Mesodermal cell (in vitro differentiated cells): ENCODE results near the gene RTN1.

Experiments
- H3K27ac ChIP-seq: 2 replicates; pipeline ENCODE4 v1.7.0; 2013; ENCODE audit warnings: mild to moderate bottlenecking, low read depth, low read length, moderate library complexity; ENCODE audit not compliant: severe bottlenecking
- H3K36me3 ChIP-seq: 2 replicates; pipeline ENCODE4 v1.7.1; 2013; ENCODE audit warnings: mild to moderate bottlenecking, low read length, moderate library complexity; ENCODE audit not compliant: control insufficient read depth, insufficient read depth
- H3K4me1 ChIP-seq: one replicate; pipeline ENCODE4 v1.7.1; 2013; ENCODE audit warnings: mild to moderate bottlenecking, low read length; ENCODE audit not compliant: insufficient read depth, control insufficient read depth, poor library complexity, severe bottlenecking
- H3K4me3 ChIP-seq: 2 replicates; pipeline ENCODE4 v1.7.0; 2013; ENCODE audit warnings: low read length, control low read depth, mild to moderate bottlenecking; ENCODE audit not compliant: insufficient read depth, poor library complexity, severe bottlenecking; ENCODE audit errors: extremely low read depth
- H3K9me3 ChIP-seq: 2 replicates; pipeline ENCODE4 v1.7.1; 2013; ENCODE audit warnings: mild to moderate bottlenecking, low read length, moderate library complexity; ENCODE audit not compliant: control insufficient read depth
- WGBS, 2 experiments: methylation state at CpG; one replicate each; pipeline ENCODE4 v1.1.5; 2013; ENCODE audit warnings: missing lambda C conversion rate in 2 of 2; ENCODE audit not compliant: insufficient coverage in 2 of 2; 5-methylcytosine and 5-hydroxymethylcytosine counted together

The RTN1 gene

GRCh38 chr14:59829469-59830337 lies 40.9 kb downstream of the RTN1 start:
- Histone ChIP-seq H3K9me3 (no peaks in the 10 kb centered on the region), H3K36me3 (no peaks in the 10 kb centered on the region), H3K27ac (no peak overlapping the region), H3K4me3 (no peak overlapping the region), H3K4me1 (no peaks in the 10 kb centered on the region)
- WGBS, 2 experiments = 60% methylated on average over 1 of the region's 4 CpGs

- Histone ChIP-seq H3K36me3 (no peaks in the 10 kb centered on the region), H3K4me1 (no peaks in the 10 kb centered on the region), H3K4me3 (no peak overlapping the region), H3K27ac (no peak overlapping the region), H3K9me3 (no peaks in the 10 kb centered on the region)
- 88 to 100% methylated on average over 1 of the region's 2 CpGs for WGBS, 2 experiments
These were observed 42.3 kb downstream of the RTN1 start for GRCh38 chr14:59828276-59828675.

- Histone ChIP-seq H3K27ac (no peak overlapping the region), H3K4me1 (no peaks in the 10 kb centered on the region), H3K4me3 (no peak overlapping the region), H3K9me3 (no peaks in the 10 kb centered on the region), H3K36me3 (no peaks in the 10 kb centered on the region)
- WGBS, 2 experiments = 83 to 98% methylated on average over 2 to 3 of the region's 3 CpGs
These were observed 43.2 kb downstream of the RTN1 start for GRCh38 chr14:59827401-59827800.

- no peaks in the 10 kb centered on the region for H3K4me1 ChIP-seq
- H3K36me3 ChIP-seq = no peaks in the 10 kb centered on the region
- H3K27ac ChIP-seq = no peak overlapping the region
- no peaks in the 10 kb centered on the region for H3K9me3 ChIP-seq
- H3K4me3 ChIP-seq = no peak overlapping the region
These were observed 44.4 kb downstream of the RTN1 start for GRCh38 chr14:59826150-59826549.

- H3K27ac ChIP-seq = no peak overlapping the region
- H3K9me3 ChIP-seq = no peaks in the 10 kb centered on the region
- no CpG with 5 or more reads among the region's 1 CpG for WGBS, 2 experiments
- H3K4me1 ChIP-seq = no peaks in the 10 kb centered on the region
- no peaks in the 10 kb centered on the region for H3K36me3 ChIP-seq
- no peak overlapping the region for H3K4me3 ChIP-seq
These were observed 47.4 kb downstream of the RTN1 start for GRCh38 chr14:59823179-59823578.

GRCh38 chr14:59819446-59820088 lies 51.0 kb downstream of the RTN1 start:
- Histone ChIP-seq H3K9me3 (no peaks in the 10 kb centered on the region), H3K27ac (no peak overlapping the region), H3K36me3 (no peaks in the 10 kb centered on the region), H3K4me1 (no peaks in the 10 kb centered on the region), H3K4me3 (no peak overlapping the region)
- WGBS, 2 experiments = 93 to 98% methylated on average over 26 to 36 of the region's 38 CpGs

- Histone ChIP-seq H3K36me3 (no peaks in the 10 kb centered on the region), H3K4me3 (no peak overlapping the region), H3K9me3 (no peaks in the 10 kb centered on the region), H3K4me1 (no peaks in the 10 kb centered on the region), H3K27ac (no peak overlapping the region)
- WGBS, 2 experiments = 88% methylated on average over 1 of the region's 3 CpGs; no CpG with 5 or more reads in 1 of the 2 experiments
These were observed 53.6 kb downstream of the RTN1 start for GRCh38 chr14:59816941-59817340.

- Histone ChIP-seq H3K4me3 (no peak overlapping the region), H3K27ac (no peak overlapping the region), H3K4me1 (no peaks in the 10 kb centered on the region), H3K9me3 (no peaks in the 10 kb centered on the region), H3K36me3 (no peaks in the 10 kb centered on the region)
- WGBS, 2 experiments = no CpG with 5 or more reads among the region's 1 CpG
These were observed 55.6 kb downstream of the RTN1 start for GRCh38 chr14:59814988-59815387.

- H3K36me3 ChIP-seq = no peaks in the 10 kb centered on the region
- H3K27ac ChIP-seq = no peak overlapping the region
- peaks cover 7% of the 10 kb centered on the region for H3K9me3 ChIP-seq
- no CpG with 5 or more reads among the region's 3 CpGs for WGBS, 2 experiments
- H3K4me3 ChIP-seq = no peak overlapping the region
- no peaks in the 10 kb centered on the region for H3K4me1 ChIP-seq
These were observed 58.8 kb downstream of the RTN1 start for GRCh38 chr14:59811815-59812214.

- Histone ChIP-seq H3K36me3 (no peaks in the 10 kb centered on the region), H3K27ac (no peak overlapping the region), H3K9me3 (peaks cover 7% of the 10 kb centered on the region), H3K4me1 (no peaks in the 10 kb centered on the region), H3K4me3 (no peak overlapping the region)
These were observed 59.5 kb downstream of the RTN1 start for GRCh38 chr14:59811073-59811472.

GRCh38 chr14:59803052-59803540 lies 67.5 kb downstream of the RTN1 start:
- H3K36me3 ChIP-seq = no peaks in the 10 kb centered on the region
- no peak overlapping the region for H3K4me3 ChIP-seq
- no peaks in the 10 kb centered on the region for H3K4me1 ChIP-seq
- WGBS, 2 experiments = 87 to 91% methylated on average over 4 to 7 of the region's 7 CpGs
- H3K27ac ChIP-seq = no peak overlapping the region
- H3K9me3 ChIP-seq = no peaks in the 10 kb centered on the region
